Omental fat pad (tissue), 4 donors: Measurements from ENCODE around the gene CCDC159. TPM values are rescaled to one million over a fixed set of nuclear protein-coding genes. Genes with fewer than 3 reads are reported as not detected.
"Not testable (repeated sequence)": the region's sequence is repeated elsewhere in the genome, so short reads cannot be mapped to it uniquely, and the experiment has no call there.

Experiments used
- ATAC-seq: fragments of 150-250 bp; one replicate; pipeline ENCODE4 v1.9.1; 2016; ENCODE audit warnings: mild to moderate bottlenecking, moderate library complexity; ENCODE audit not compliant: low FRiP score
- DNase-seq: peaks from one replicate; pipeline ENCODE4 v3.0.0-alpha.2; 2019; ENCODE audit warnings: low spot score
- total RNA-seq, 4 donors: library from RNA; depleted of rRNA; stranded (reverse); fragments of >200 nt; gene quantifications; one replicate each; pipeline ENCODE4 v1.1.0, GENCODE V29; 2016
- TF ChIP-seq, protein P1 (sequence below), 3 donors: fragments of 450-650 bp; IDR thresholded peaks; one replicate each; pipeline ENCODE4 v1.5.1; 2016 to 2017; ENCODE audit warnings: antibody characterized with exemption in 3 of 3, mild to moderate bottlenecking in 3 of 3, moderate library complexity in 2 of 3

CCDC159 gene, protein sequence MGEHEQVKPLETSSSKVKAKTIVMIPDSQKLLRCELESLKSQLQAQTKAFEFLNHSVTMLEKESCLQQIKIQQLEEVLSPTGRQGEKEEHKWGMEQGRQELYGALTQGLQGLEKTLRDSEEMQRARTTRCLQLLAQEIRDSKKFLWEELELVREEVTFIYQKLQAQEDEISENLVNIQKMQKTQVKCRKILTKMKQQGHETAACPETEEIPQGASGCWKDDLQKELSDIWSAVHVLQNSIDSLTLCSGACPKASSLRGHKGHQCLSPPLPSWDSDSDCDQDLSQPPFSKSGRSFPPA
- 10 to 100 TPM; 12.0 to 22.4 (median 16.6) TPM for total RNA-seq

DNA sequence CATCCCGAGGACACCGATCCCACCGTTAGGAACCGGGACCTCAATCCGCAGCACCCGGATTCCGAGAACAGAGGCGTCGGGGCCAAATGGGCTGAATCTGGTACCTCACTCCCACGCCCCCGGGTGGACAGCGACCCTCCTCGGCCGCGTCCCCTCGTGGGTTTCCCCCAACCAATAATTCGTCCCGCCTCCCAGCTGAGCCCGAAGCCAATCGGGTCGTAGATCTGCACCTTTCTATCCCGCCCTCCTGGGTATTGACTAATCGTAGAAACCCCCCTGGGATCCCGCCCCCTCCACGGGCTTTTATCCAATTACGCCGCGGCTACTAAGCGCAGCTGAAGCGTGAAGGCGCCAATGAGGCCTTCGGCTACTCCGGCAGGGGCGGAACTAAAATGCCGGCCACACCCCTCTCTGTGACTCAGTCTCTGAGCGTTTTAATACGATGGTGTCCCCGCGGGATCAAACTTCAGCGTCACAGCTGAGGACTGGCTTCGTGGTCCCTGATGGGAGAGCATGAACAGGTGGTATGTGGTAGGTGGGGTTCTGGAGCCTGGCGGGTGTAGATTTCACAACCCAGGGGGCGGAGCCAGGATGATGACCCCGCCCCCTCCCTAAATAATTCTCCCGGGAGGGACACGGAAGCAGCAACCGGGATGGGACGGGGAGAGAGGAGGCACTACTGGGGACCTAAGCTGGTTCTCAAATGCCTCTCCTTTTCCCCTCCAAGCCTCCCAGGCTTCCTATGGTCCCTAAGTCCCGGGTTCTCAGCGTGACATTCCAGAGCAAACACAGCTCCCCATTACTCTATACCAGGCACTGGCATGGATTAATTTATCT is at the start of gene CCDC159, which contains the start of gene TMEM205:
Gene CCDC159, plus strand, starts transcription at position 416 of the 837 bp plus-strand sequence. Its CDS starts 88 bp downstream, at position 504.
Gene TMEM205, minus strand, starts transcription at position 165 of the 837 bp plus-strand sequence. CDS start 649 bp downstream, outside the sequence.
- DNase-seq (peak; percentile 90), ATAC-seq (peak; percentile 98)
- TF ChIP-seq, protein P1, sequence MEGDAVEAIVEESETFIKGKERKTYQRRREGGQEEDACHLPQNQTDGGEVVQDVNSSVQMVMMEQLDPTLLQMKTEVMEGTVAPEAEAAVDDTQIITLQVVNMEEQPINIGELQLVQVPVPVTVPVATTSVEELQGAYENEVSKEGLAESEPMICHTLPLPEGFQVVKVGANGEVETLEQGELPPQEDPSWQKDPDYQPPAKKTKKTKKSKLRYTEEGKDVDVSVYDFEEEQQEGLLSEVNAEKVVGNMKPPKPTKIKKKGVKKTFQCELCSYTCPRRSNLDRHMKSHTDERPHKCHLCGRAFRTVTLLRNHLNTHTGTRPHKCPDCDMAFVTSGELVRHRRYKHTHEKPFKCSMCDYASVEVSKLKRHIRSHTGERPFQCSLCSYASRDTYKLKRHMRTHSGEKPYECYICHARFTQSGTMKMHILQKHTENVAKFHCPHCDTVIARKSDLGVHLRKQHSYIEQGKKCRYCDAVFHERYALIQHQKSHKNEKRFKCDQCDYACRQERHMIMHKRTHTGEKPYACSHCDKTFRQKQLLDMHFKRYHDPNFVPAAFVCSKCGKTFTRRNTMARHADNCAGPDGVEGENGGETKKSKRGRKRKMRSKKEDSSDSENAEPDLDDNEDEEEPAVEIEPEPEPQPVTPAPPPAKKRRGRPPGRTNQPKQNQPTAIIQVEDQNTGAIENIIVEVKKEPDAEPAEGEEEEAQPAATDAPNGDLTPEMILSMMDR (IDR thresholded peaks at IDR 0.05), result no peak

DNA sequence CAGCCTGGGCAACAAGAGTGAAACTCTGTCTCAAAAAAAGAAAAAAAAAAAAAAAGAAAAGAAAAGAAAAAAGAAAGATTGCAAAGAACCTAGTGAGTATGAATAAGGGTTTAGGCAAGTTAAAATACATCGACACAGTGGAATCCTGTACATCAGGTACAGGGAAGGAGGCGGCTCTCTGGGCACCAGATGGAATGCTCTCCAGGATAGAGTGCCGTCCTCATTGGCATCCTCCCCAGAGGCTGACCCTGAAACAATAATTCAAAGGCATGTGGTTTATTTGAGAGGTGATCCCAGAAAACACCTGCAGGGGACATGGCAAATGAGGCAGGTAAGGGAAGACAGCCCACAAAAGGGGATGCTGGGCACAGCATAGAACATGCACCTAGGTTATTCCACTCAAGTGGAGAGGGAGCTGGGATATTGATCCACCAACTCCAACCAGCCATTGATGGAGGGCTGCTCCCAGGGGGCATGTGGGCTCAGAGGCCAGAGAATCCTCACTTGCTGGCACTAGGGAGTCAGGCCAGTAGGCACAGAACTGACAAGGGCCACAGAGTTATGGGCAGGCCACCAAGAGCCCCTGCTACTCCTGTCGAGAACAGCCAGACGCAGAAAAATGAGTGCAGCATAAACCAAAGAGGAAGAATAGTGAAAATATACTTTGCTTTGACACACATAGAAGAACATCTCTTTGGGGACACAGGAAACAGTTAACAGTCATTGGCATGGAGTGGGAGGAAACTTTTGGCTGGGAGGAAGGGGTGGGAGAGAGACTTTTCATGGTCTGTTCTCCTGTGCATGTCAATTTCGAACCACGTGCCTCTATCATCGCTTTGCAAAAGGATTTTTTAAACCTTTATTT is 46.1 kb upstream of the CCDC159 start:
- TF ChIP-seq, protein P1 (IDR thresholded peaks at IDR 0.05), result no peak
- DNase-seq (no peak), ATAC-seq (no peak)

DNA sequence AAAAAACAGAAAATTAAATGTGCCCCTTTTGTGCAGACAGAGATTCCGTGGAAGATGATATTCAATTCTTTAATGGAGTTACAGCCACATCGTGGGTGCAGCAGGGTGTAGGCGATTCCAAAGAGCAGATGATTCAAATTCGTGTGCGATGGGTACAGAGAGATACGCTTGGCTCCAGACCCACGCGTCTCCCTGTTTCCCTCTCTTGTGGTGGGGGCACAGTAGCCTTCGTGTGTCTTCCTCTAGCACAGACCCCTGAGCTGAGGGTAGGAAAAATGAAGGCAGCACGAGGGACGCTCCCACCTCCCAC is 45.6 kb upstream of the CCDC159 start:
- TF ChIP-seq, protein P1 (IDR thresholded peaks at IDR 0.05), result no peak
- ATAC-seq (no peak), DNase-seq (no peak)

DNA sequence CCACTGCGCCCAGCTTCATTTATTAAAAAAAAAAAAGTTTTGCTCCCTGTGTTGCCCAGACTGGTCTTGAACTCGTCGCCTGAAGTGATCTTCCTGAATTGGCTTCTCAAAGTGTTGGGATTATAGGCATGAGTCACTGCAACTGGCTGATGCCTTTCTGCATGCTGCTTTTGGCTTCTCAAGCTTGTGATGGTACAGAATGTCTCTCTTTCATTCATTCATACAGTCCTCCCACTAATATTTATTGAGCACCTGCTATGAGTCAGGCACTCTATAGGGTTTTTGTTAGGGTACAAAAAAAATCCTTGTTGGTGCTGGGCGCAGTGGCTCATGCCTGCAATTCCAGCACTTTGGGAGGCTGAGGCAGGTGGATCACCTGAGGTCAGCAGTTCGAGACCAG is 41.4 kb upstream of the CCDC159 start:
- TF ChIP-seq, protein P1 (IDR thresholded peaks at IDR 0.05), result no peak
- no peak for DNase-seq
- ATAC-seq, result no peak

DNA sequence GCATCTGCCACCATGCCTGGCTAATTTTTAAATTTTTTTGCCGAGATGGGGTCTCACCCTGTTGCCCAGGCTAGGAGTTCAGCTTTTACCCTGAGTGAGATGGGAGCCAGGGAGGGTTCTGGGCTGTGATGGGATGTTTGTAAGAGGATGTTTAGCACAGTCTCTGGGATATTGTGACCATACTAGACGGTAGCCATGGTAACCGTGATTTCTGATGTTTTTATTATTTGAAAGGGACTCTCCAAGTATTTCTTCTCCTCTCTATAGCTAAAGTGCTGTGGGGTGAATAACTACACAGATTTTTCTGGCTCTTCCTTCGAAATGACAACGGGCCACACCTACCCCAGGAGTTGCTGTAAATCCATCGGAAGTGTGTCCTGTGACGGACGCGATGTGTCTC is 40.0 kb upstream of the CCDC159 start:
- no peak for DNase-seq
- TF ChIP-seq, protein P1 (IDR thresholded peaks at IDR 0.05), result no peak
- ATAC-seq, result no peak

DNA sequence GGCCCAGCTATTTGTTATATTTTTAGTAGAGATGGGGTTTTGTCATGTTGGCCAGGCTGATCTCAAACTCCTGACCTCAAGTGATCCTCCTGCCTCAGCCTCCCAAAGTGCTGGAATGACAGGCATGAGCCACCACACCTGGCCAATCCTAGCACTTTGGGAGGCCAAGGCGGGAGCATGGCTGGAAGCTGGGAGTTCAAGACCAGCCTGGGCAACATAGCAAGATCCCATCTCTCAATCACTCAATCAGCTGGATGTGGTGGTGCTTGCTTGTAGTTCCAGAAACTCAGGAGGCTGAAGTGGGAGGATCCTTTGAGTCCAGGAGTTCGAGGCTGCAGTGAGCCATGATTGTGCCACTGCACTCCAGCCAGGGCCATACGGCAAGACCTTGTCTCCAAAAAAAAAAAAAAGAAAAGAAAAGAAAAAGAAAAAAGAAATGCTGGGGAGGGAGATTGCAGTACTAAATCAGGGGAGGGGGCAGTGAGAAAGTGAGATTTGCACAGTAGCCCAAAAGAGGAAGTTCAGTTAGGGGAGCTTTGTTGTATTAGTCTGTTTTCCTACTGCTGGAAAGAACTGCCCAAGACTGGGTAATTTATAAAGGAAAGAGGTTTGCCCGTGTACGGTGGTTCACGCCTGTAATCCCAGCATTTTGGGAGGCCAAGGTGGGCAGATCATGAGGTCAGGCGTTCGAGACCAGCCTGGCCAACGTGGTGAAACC is 25.9 kb upstream of the CCDC159 start:
- DNase-seq, ATAC-seq: not testable (repeated sequence)
